Lower leg skin (tissue), 4 donors: ENCODE measurements around the gene PRDM16. TPM values are rescaled to one million over a fixed set of nuclear protein-coding genes. Genes with fewer than 3 reads are reported as not detected.
A peak's percentile ranks its signal among the peaks of the same experiment; 100 is the strongest.

Source experiments
- DNase-seq, 2 donors: peaks; one replicate each; pipeline ENCODE4 v3.0.0-alpha.2; 2019; ENCODE audit warnings: low spot score in 2 of 2
- H3K4me3 ChIP-seq: fragments of 200-600 bp; sonication (generic); 2 replicates; pipeline ENCODE4 v1.5.1; 2017; ENCODE audit warnings: mild to moderate bottlenecking, low read depth; ENCODE audit not compliant: poor library complexity, severe bottlenecking
- POLR2A ChIP-seq, 2 donors: fragments of 450-650 bp; IDR thresholded peaks; one replicate each; pipeline ENCODE4 v1.6.1; 2016 to 2017; ENCODE audit warnings: antibody characterized with exemption in 2 of 2, mild to moderate bottlenecking in 1 of 2, moderate library complexity in 1 of 2
- WGBS, 2 donors: methylation state at CpG; one replicate each; pipeline ENCODE4 v1.1.5; 2018; 5-methylcytosine and 5-hydroxymethylcytosine counted together
- intact Hi-C: fragments of 100-400 bp; cut with DNase I; formaldehyde crosslinking; loops from one replicate; pipeline ENCODE4 v1.15.0; 2023; ENCODE audit warnings: low total_unique reads
- total RNA-seq, 4 donors: library from RNA; depleted of rRNA; stranded (reverse); fragments of >200 nt; gene quantifications; one replicate each; pipeline ENCODE4 v1.1.0, GENCODE V29; 2016
- TF ChIP-seq, protein P1 (sequence below), 3 donors: fragments of 450-650 bp; IDR thresholded peaks; one replicate each; pipeline ENCODE4 v1.5.1; 2016; ENCODE audit warnings: antibody characterized with exemption in 3 of 3, mild to moderate bottlenecking in 3 of 3, moderate library complexity in 2 of 3

The PRDM16 gene
- total RNA-seq, 4 donors from 2014 or later, result 0.08 to 0.91 (median 0.56) TPM; not detected in 1

DNA sequence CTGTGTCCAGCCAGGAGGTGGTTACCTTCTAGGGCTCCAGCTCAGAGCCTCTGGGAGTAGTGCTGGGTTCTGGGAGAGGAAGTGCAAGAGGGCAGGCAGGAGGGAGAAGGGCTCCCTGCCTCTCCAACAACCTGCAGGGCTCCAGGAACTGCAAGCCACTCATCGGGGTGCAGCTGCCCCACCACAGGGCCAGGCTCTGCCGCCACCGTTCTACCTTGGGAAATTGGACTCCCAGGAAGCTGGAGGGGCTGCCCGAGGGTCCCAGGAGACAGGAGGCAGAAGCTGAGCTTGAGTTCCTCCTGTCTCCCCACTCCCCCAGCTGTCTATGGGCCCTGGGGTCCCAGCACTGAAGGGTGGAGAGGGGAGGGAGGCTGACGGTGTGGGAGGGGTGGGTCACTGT is 7.4 kb upstream of the PRDM16 start:
- TF ChIP-seq POLR2A (IDR thresholded peaks at IDR 0.05), result no peak
- TF ChIP-seq, protein P1, sequence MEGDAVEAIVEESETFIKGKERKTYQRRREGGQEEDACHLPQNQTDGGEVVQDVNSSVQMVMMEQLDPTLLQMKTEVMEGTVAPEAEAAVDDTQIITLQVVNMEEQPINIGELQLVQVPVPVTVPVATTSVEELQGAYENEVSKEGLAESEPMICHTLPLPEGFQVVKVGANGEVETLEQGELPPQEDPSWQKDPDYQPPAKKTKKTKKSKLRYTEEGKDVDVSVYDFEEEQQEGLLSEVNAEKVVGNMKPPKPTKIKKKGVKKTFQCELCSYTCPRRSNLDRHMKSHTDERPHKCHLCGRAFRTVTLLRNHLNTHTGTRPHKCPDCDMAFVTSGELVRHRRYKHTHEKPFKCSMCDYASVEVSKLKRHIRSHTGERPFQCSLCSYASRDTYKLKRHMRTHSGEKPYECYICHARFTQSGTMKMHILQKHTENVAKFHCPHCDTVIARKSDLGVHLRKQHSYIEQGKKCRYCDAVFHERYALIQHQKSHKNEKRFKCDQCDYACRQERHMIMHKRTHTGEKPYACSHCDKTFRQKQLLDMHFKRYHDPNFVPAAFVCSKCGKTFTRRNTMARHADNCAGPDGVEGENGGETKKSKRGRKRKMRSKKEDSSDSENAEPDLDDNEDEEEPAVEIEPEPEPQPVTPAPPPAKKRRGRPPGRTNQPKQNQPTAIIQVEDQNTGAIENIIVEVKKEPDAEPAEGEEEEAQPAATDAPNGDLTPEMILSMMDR (IDR thresholded peaks at IDR 0.05), result no peak
- intact Hi-C loops, result no loop called here
- peak in 1 of 2 donors; percentile 42 for DNase-seq
- no peak overlapping the region for H3K4me3 ChIP-seq
- WGBS, 2 donors, result 29 to 32% methylated on average over 3 to 5 of the region's 5 CpGs

DNA sequence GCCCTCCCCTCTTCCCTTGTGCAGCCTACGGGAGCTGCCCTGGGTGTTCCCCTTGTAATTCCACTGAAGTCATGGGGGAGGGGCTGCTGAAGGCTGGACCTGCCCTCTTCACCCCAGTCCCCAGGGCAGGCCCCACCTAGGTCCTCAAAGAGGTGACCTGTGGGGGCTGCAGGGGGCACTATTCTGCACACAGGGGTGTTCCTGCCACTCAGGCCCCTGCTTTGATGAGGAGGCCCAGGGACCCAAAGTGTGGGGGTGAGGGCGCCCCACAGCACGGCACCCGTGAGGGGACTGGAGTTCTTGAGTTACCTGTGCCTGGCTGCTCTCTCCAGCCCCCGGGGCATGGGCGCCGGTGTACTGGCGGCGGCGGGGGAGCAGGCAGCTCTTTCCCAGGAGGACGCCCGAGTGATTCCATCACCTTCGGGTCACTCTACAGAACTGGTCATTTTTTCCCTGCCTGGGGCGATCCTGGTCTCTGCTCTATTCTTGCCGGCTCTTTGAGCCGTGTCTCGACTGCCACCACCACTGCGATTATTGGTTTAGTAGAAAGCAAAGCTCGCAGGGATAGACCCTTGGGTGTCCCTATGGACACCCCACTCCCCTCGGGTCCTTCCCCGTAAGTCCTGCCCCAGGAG is 6.9 kb upstream of the PRDM16 start:
- intact Hi-C loops, result no loop called here
- WGBS, 2 donors, result 24 to 27% methylated on average over 21 of the region's 21 CpGs
- TF ChIP-seq, protein P1 (IDR thresholded peaks at IDR 0.05), result no peak
- TF ChIP-seq POLR2A (IDR thresholded peaks at IDR 0.05), result no peak
- peak in 1 of 2 donors; percentile 82 for DNase-seq
- no peak overlapping the region for H3K4me3 ChIP-seq

DNA sequence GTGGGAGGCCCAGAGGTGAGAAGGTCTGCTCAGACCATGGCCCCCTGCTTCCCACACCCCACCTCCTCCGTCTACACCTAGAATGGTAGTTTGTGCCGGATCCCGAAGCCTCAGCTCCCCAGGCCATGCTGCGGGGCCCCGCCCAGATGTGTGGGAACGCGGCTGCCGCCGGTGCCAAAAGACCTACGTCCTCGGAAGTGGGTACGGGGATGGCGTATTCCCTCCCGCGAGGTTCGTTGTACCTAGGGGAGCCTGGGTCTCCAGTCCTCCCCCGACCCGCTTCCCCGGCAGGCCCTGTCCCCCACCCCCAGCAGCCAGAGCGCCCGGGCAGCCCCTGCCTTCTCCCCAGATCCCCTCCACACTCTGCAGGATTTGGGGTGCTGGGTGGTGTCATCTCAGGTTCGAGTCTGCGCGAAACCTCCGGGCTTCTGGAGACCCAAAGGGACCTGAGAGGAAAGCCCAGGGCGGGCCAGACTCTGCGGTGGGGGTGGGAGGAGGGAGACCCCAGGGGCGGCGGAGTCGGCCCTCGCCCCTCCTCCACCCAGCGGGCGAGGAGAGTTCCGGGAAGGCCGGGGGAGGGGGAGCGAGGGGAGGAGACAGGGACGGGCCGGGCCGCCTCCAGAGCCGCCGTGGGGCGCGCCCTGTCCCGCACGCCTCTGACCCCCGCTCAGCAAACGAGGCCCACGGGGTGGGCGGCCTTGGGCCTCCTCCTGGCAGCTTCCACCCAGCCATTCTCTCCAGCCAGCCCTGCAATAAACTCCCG is 6.2 kb upstream of the PRDM16 start:
- H3K4me3 ChIP-seq, result no peak overlapping the region
- intact Hi-C loops, result no loop called here
- TF ChIP-seq POLR2A (IDR thresholded peaks at IDR 0.05), result no peak
- TF ChIP-seq, protein P1 (IDR thresholded peaks at IDR 0.05), result no peak
- peak in 1 of 2 donors; percentile 68 for DNase-seq
- 5 to 26% methylated on average over 26 to 31 of the region's 50 CpGs for WGBS, 2 donors

DNA sequence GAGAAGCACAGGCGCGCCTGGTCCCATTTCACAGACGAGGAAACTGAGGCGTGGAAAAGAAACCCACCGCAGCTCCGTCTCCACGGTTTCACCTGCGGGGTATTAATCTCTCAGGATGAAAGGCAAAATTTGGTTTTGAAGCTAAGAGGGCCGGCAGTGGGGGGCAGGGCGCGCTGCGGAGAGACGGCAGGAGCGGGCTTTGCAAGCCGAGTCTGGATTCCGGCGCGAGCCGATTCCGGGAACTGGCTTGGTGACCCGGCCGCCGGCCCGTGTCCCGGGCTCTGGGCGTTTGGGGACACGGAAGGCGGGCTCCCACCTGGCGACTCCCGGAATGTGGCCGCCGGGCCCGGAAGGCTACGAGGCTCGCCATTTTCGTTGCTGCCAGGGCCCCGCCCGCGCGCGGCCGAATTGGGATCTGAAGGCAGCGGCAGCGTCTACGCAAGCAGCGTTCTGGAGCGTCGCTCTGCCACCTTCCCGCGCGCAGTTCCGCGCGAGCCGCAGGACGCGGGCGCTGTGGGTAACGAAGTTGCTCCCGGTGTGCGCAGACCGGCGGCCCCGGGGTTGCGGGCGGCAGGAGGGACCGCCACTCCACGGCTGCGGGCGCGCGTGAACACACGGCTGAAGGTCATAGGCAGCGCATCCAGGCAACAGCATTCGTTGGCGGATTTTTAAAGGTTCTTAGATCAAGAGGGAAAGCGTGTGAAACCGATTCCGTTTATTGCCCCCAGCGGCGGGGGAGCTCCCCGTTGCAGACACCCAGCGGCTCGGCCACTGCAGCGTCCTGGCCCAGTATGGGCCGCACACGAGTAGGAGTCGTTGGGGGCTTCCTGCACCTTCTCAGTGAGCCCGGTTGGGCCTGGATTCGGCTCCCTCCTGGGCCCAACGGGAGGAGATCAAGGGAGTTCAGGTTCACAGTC is 5.4 kb upstream of the PRDM16 start:
- DNase-seq, result peak in 1 of 2 donors; percentile 80
- 31 to 35% methylated on average over 61 to 67 of the region's 91 CpGs for WGBS, 2 donors
- H3K4me3 ChIP-seq, result no peak overlapping the region
- TF ChIP-seq, protein P1 (IDR thresholded peaks at IDR 0.05), result no peak
- TF ChIP-seq POLR2A (IDR thresholded peaks at IDR 0.05), result no peak
- intact Hi-C loops, result no loop called here

DNA sequence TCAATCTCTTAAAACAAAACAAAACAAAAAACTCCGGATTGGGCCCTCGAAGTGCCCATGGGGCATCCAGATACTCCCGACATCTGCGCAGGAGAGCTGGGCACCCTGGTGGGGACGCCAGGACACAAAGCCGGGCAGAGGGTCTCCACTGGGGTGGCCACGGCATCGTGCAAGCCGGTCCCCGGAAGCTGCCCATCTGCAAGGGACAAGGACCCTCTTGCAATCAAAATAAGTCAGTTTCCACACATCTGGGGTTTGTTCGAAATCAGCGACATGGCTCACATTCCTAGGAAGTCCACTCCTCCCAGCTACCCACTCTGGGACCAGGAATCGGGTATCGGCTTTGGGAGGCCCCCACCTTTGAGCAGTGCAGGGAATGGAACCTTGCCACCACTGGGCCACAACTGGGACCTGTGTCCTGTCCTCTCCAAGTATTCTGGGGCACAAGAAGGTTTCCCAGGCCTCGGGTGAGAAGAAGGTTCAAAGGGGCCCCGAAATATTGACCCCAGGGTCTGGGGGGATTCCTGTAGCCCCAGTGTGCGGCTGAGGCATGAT is 4.6 kb upstream of the PRDM16 start:
- intact Hi-C loops, result no loop called here
- TF ChIP-seq POLR2A (IDR thresholded peaks at IDR 0.05), result no peak
- TF ChIP-seq, protein P1 (IDR thresholded peaks at IDR 0.05), result no peak
- H3K4me3 ChIP-seq, result no peak overlapping the region
- 45 to 65% methylated on average over 17 of the region's 17 CpGs for WGBS, 2 donors
- DNase-seq, result peak in 1 of 2 donors; percentile 79
